ENCODE results near the gene ABHD2. TPM values are rescaled to one million over a fixed set of nuclear protein-coding genes. Genes with fewer than 3 reads are reported as not detected.

The ABHD2 gene
- 68.1 TPM for total RNA-seq (2013)
- polyA plus RNA-seq (10 to 100 TPM; 30.8 to 67.1 (median 37.3) TPM), polyA minus RNA-seq (73.4 and 136 TPM in 2 replicates), total RNA-seq (21.4 to 252 (median 208) reads per million in 11 experiments)

GRCh38 chr15:89087830-89088604, at the start of gene ABHD2:
Gene ABHD2 (plus strand): TSS chr15:89088456. CDS start chr15:89116328, 27,872 bp downstream.
- WGBS (ENCODE audit: insufficient coverage), result under 1% methylated on average over 50 of the region's 51 CpGs
- intact Hi-C loops (cut with micrococcal nuclease), result loop anchor here in 1 of 2 donors (5.0 kb wide), 1 partner anchor 44 kb away; no protein-coding TSS in a partner anchor

More at GRCh38 chr15:89087830-89088604, at the start of gene ABHD2:
- no peak for TF ChIP-seq CTCF (IDR thresholded peaks at IDR 0.05)
- peak; percentile 99 for DNase-seq
- Mint-ChIP-seq H3K27ac (peak within 1 kb of the TSS in 1 of 7 donors; percentile 98), H3K4me1 (peaks cover 42% of the 10 kb centered on the region), H3K4me3 (no peak within 1 kb of the TSS), H3K36me3 (peaks cover 3 to 7% of the 10 kb centered on the region in 2 donors), H3K9me3 (no peaks in the 10 kb centered on the region), H3K27me3 (ENCODE audit: low read depth in 3 of 3) (peaks cover 0 to 2% (median 0%) of the 10 kb centered on the region in 3 donors)
- Histone ChIP-seq H3K79me2 (ENCODE audit: insufficient read depth, low read length) (peaks cover 45% of the 10 kb centered on the region), H3K9ac (ENCODE audit: insufficient read depth, low read length, poor library complexity, severe bottlenecking) (peak within 1 kb of the TSS; percentile 92), H3K36me3 (replicated peaks in 1 of 2; ENCODE audit: control insufficient read depth in 1 of 2, insufficient read depth in 2 of 2, low read length in 2 of 2) (no peaks in the 10 kb centered on the region), H2AFZ (ENCODE audit: insufficient read depth, low read depth, low read length, poor library complexity, severe bottlenecking) (peak within 1 kb of the TSS; percentile 64), H3K4me1 (ENCODE audit: control insufficient read depth in 1 of 2, insufficient read depth in 2 of 2, low read length in 2 of 2) (peaks cover 50 to 55% of the 10 kb centered on the region in 2 donors), H3K9me3 (replicated peaks in 1 of 2; ENCODE audit: control insufficient read depth in 1 of 2, insufficient read depth in 1 of 2, low read length in 2 of 2) (no peaks in the 10 kb centered on the region), H4K20me1 (ENCODE audit: insufficient read depth, low read length) (no peaks in the 10 kb centered on the region), H3K4me2 (replicated peaks; ENCODE audit: extremely low read depth, low read length, poor library complexity, severe bottlenecking) (peak within 1 kb of the TSS; percentile 94), H3K27ac (ENCODE audit: low read depth in 1 of 2, low read length in 2 of 2) (peak within 1 kb of the TSS; percentile 74 to 94), H3K4me3 (replicated peaks in 1 of 3; ENCODE audit: low read depth in 2 of 3, low read length in 3 of 3) (peak within 1 kb of the TSS; percentile 79 to 97 (median 85)), H3K27me3 (ENCODE audit: control insufficient read depth in 2 of 2, insufficient read depth in 2 of 2, low read length in 2 of 2) (no peaks in the 10 kb centered on the region)
